Measurements from ENCODE around the gene SMARCD3. TPM values are rescaled to one million over a fixed set of nuclear protein-coding genes. Genes with fewer than 3 reads are reported as not detected.
A peak's percentile ranks its signal among the peaks of the same experiment; 100 is the strongest.

Gene SMARCD3
- total RNA-seq, 1 donor from 2014 or later = 52.9 TPM

DNA sequence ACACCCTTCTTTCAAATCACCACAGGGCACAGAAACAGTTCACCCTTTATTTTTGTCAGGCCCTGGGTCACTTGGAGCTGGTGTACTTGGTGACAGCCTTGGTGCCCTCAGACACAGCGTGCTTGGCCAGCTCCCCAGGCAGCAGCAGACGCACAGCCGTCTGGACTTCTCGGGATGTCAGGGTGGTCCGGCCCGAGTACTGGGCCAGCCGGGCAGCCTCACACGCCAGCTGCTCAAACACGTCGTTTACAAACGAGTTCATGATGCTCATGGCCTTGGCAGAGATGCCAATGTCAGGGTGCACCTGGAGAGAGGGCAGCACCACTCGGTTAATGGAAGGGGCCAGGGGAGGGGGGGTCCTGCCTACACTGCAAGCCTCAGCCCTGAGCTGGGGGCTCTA is 40.7 kb downstream of the SMARCD3 start:
- H3K36me3 Mint-ChIP-seq (ENCODE audit: insufficient read depth) = peaks cover 2% of the 10 kb centered on the region
- H3K4me1 Mint-ChIP-seq (ENCODE audit: low read depth) = peaks cover 2% of the 10 kb centered on the region
- no peak overlapping the region for H3K4me3 Mint-ChIP-seq (ENCODE audit: low read depth)
- no peak for DNase-seq (ENCODE audit: low spot score, unreplicated experiment)
- no peaks in the 10 kb centered on the region for H3K9me3 Mint-ChIP-seq (ENCODE audit: low read depth)
- no peak overlapping the region for H3K27ac Mint-ChIP-seq
- TF ChIP-seq, protein P1, sequence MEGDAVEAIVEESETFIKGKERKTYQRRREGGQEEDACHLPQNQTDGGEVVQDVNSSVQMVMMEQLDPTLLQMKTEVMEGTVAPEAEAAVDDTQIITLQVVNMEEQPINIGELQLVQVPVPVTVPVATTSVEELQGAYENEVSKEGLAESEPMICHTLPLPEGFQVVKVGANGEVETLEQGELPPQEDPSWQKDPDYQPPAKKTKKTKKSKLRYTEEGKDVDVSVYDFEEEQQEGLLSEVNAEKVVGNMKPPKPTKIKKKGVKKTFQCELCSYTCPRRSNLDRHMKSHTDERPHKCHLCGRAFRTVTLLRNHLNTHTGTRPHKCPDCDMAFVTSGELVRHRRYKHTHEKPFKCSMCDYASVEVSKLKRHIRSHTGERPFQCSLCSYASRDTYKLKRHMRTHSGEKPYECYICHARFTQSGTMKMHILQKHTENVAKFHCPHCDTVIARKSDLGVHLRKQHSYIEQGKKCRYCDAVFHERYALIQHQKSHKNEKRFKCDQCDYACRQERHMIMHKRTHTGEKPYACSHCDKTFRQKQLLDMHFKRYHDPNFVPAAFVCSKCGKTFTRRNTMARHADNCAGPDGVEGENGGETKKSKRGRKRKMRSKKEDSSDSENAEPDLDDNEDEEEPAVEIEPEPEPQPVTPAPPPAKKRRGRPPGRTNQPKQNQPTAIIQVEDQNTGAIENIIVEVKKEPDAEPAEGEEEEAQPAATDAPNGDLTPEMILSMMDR (IDR thresholded peaks at IDR 0.05; ENCODE audit: unreplicated experiment) = no peak
- peaks cover 53% of the 10 kb centered on the region for H3K27me3 Mint-ChIP-seq

DNA sequence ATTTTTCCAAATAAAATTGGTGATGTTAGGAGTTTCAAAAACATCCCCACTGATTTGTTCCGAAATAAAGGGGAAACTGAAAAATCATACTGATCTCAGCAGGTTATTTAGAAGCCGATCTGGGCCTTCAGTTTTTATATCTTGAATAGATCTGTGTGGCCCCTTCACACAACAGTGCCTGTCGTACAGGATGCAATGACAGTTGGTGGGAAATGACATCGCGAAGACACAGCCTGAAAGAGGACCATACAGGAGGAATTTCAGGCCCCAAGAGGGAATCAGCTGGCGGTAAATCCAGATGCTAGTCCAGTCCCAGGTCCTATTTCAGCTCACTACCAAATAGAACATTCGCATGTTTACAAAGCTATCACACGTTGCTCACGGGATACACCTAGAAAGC is 41.2 kb downstream of the SMARCD3 start:
- Mint-ChIP-seq H3K4me3 (ENCODE audit: low read depth) (no peak overlapping the region), H3K27me3 (peaks cover 55% of the 10 kb centered on the region), H3K27ac (peak overlapping the region; percentile 69), H3K9me3 (ENCODE audit: low read depth) (no peaks in the 10 kb centered on the region), H3K36me3 (ENCODE audit: insufficient read depth) (peaks cover 2% of the 10 kb centered on the region), H3K4me1 (ENCODE audit: low read depth) (peaks cover 2% of the 10 kb centered on the region)
- DNase-seq (ENCODE audit: low spot score, unreplicated experiment) = no peak
- TF ChIP-seq, protein P1 (IDR thresholded peaks at IDR 0.05; ENCODE audit: unreplicated experiment) = no peak

DNA sequence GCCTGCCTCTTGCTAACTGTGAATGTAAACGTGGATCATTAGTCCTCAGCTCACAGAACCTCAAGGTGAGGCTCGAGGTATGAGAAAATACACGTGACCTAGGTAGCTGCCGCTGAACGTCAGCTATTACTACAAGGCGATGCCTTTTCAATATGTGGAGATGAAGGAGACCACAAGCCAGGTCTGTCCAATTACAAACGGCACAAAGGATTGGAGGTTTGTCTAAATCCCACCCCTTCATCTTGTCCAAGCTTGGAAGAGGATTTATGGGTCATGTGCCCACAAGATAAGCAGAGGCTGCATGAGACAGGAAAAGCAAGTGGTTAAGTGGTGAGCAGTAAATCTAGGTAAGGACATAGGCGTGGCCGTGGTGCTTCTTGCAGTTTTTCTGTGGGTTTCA is 41.6 kb downstream of the SMARCD3 start:
- DNase-seq (ENCODE audit: low spot score, unreplicated experiment) = no peak
- H3K9me3 Mint-ChIP-seq (ENCODE audit: low read depth) = no peaks in the 10 kb centered on the region
- peaks cover 59% of the 10 kb centered on the region for H3K27me3 Mint-ChIP-seq
- peaks cover 2% of the 10 kb centered on the region for H3K4me1 Mint-ChIP-seq (ENCODE audit: low read depth)
- H3K27ac Mint-ChIP-seq = no peak overlapping the region
- TF ChIP-seq, protein P1 (IDR thresholded peaks at IDR 0.05; ENCODE audit: unreplicated experiment) = no peak
- peaks cover 1% of the 10 kb centered on the region for H3K36me3 Mint-ChIP-seq (ENCODE audit: insufficient read depth)
- H3K4me3 Mint-ChIP-seq (ENCODE audit: low read depth) = no peak overlapping the region

DNA sequence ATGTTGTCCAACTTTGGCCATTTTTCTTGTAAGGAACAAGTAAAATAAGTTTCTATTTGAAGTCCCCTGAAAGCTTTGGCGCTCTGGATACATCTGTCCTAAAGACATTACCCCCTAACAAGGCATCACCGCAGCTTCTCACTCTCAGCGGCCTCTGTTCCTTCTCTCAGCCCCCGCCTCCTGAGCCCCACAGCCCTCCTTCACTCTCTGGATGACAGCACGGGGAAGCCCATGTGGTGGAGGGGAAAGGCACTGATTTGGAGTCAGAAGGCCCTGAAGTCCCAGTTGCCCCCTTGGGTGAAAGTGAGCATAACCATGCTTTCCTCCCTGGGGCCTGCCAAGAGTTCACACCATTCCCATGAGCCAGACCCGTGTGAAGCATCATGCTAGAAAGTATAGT is 42.8 kb downstream of the SMARCD3 start:
- H3K27ac Mint-ChIP-seq = no peak overlapping the region
- H3K4me3 Mint-ChIP-seq (ENCODE audit: low read depth) = no peak overlapping the region
- peaks cover 67% of the 10 kb centered on the region for H3K27me3 Mint-ChIP-seq
- TF ChIP-seq, protein P1 (IDR thresholded peaks at IDR 0.05; ENCODE audit: unreplicated experiment) = no peak
- H3K9me3 Mint-ChIP-seq (ENCODE audit: low read depth) = no peaks in the 10 kb centered on the region
- peaks cover 2% of the 10 kb centered on the region for H3K4me1 Mint-ChIP-seq (ENCODE audit: low read depth)
- no peak for DNase-seq (ENCODE audit: low spot score, unreplicated experiment)
- no peaks in the 10 kb centered on the region for H3K36me3 Mint-ChIP-seq (ENCODE audit: insufficient read depth)

DNA sequence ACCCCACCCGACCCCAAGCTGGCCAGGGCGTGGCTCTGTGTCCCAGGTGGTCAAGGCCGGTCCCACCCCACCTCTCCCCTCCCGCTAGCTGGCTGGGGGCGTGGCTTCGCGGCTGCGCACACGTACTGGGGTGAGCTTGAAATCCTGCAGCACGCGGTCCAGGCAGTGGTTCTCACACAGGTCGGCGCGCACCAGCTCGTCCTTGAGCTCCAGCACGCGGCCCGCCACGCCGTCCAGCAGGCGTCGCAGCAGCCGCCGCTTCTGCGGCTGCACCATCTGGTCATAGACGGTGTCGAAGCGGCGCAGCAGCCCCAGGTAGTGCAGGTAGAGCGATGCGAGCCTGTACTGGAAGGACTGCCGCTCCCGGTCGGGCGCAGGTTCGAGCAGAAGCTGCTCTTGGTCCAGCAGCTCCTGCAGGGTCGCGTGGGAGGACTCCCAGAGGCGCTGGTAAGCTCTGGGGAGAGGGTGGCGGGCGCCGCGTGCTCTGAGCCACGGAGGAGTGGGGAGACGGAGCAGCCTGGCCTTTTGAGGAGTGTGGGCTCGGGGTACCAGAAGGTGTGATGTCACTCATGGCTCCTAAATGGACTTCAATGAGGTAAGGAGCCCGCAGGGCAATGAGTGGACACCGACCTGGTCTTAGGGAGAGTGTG is 44.0 kb downstream of the SMARCD3 start:
- no peaks in the 10 kb centered on the region for H3K36me3 Mint-ChIP-seq (ENCODE audit: insufficient read depth)
- TF ChIP-seq, protein P1 (IDR thresholded peaks at IDR 0.05; ENCODE audit: unreplicated experiment) = no peak
- H3K4me3 Mint-ChIP-seq (ENCODE audit: low read depth) = no peak overlapping the region
- H3K27ac Mint-ChIP-seq = no peak overlapping the region
- H3K9me3 Mint-ChIP-seq (ENCODE audit: low read depth) = no peaks in the 10 kb centered on the region
- DNase-seq (ENCODE audit: low spot score, unreplicated experiment) = no peak
- H3K4me1 Mint-ChIP-seq (ENCODE audit: low read depth) = no peaks in the 10 kb centered on the region
- H3K27me3 Mint-ChIP-seq = peaks cover 64% of the 10 kb centered on the region

Data from progenitor cell of endocrine pancreas (in vitro differentiated cells).